GM23338 (cell line): ENCODE data around the gene SPINK5. TPM values are rescaled to one million over a fixed set of nuclear protein-coding genes. Genes with fewer than 3 reads are reported as not detected.

ENCODE experiments used
- ATAC-seq: fragments of 200-7000 bp; cut with Tn5 transposase; 3 replicates; pipeline ENCODE4 v1.9.1; 2020
- DNase-seq: peaks from one replicate; pipeline ENCODE4 v3.0.0-alpha.2; 2015; ENCODE audit warnings: low spot score
- H2AFZ ChIP-seq: fragments of 200-600 bp; sonication (generic); 2 replicates; pipeline ENCODE4 v1.8.0; 2016; ENCODE audit warnings: antibody characterized with exemption, mild to moderate bottlenecking, moderate library complexity
- H3F3A ChIP-seq: fragments of 200-600 bp; sonication (generic); replicated peaks from 2 replicates; pipeline ENCODE4 v1.8.0; 2017; ENCODE audit warnings: antibody characterized with exemption, mixed run types, low read depth
- H3K27ac ChIP-seq: fragments of 200-600 bp; sonication (generic); 2 replicates; pipeline ENCODE4 v1.6.1; 2016; ENCODE audit warnings: low read depth
- H3K27me3 ChIP-seq: fragments of 200-600 bp; sonication (generic); 2 replicates; pipeline ENCODE4 v1.8.0; 2016; ENCODE audit warnings: mild to moderate bottlenecking, mixed run types, moderate library complexity; ENCODE audit not compliant: insufficient read depth
- H3K36me3 ChIP-seq: fragments of 200-600 bp; sonication (generic); 2 replicates; pipeline ENCODE4 v1.8.0; 2016; ENCODE audit warnings: mild to moderate bottlenecking; ENCODE audit not compliant: insufficient read depth
- H3K4me1 ChIP-seq: fragments of 200-600 bp; sonication (generic); 2 replicates; pipeline ENCODE4 v1.8.0; 2016; ENCODE audit warnings: mild to moderate bottlenecking, moderate library complexity; ENCODE audit not compliant: insufficient read depth
- H3K4me2 ChIP-seq: fragments of 200-600 bp; sonication (generic); 2 replicates; pipeline ENCODE4 v1.7.1; 2017; ENCODE audit warnings: mixed run types
- H3K4me3 ChIP-seq: fragments of 200-600 bp; sonication (generic); 2 replicates; pipeline ENCODE4 v1.6.1; 2016; ENCODE audit warnings: mixed run types
- H3K79me2 ChIP-seq: fragments of 200-600 bp; sonication (generic); replicated peaks from 2 replicates; pipeline ENCODE4 v1.8.0; 2017; ENCODE audit warnings: mild to moderate bottlenecking; ENCODE audit not compliant: insufficient read depth
- H3K9me2 ChIP-seq: fragments of 200-600 bp; sonication (generic); 2 replicates; pipeline ENCODE4 v1.8.0; 2017; ENCODE audit not compliant: insufficient read depth
- H4K20me1 ChIP-seq: fragments of 200-600 bp; sonication (generic); replicated peaks from 2 replicates; pipeline ENCODE4 v1.8.0; 2017; ENCODE audit warnings: mild to moderate bottlenecking; ENCODE audit not compliant: insufficient read depth
- H3K27ac Mint-ChIP-seq: 2 replicates; pipeline ENCODE4 v1.8.0; 2020; ENCODE audit warnings: inconsistent platforms, mild to moderate bottlenecking, moderate library complexity, mixed read lengths
- H3K27me3 Mint-ChIP-seq: 3 replicates; pipeline ENCODE4 v1.8.0; 2022; ENCODE audit warnings: low read depth, mild to moderate bottlenecking, moderate library complexity, mixed read lengths, inconsistent platforms; ENCODE audit not compliant: insufficient read depth, poor library complexity
- H3K36me3 Mint-ChIP-seq: 3 replicates; pipeline ENCODE4 v1.8.0; 2021; ENCODE audit warnings: low read depth, mild to moderate bottlenecking, inconsistent platforms, moderate library complexity, mixed read lengths
- H3K4me1 Mint-ChIP-seq: 3 replicates; pipeline ENCODE4 v1.8.0; 2020; ENCODE audit warnings: mild to moderate bottlenecking, inconsistent platforms, mixed read lengths
- H3K4me3 Mint-ChIP-seq: 3 replicates; pipeline ENCODE4 v1.8.0; 2021; ENCODE audit warnings: moderate library complexity, mild to moderate bottlenecking, inconsistent platforms, mixed read lengths
- H3K9me3 Mint-ChIP-seq: 3 replicates; pipeline ENCODE4 v1.8.0; 2020; ENCODE audit warnings: moderate library complexity, mild to moderate bottlenecking, inconsistent platforms, mixed read lengths
- CREB1 ChIP-seq: fragments of 250-450 bp; sonication (Bioruptor Pico); IDR thresholded peaks from 2 replicates; pipeline ENCODE4 v1.5.0; 2020; ENCODE audit warnings: low read depth, mild to moderate bottlenecking, moderate library complexity
- ETS1 ChIP-seq: IDR thresholded peaks from 2 replicates; pipeline ENCODE4 v1.6.1; 2016; ENCODE audit warnings: antibody characterized with exemption
- EZH2 ChIP-seq: fragments of 200-600 bp; sonication (generic); IDR thresholded peaks from one replicate; pipeline ENCODE4 v1.8.0; 2017; ENCODE audit warnings: antibody characterized with exemption, mild to moderate bottlenecking, low read depth; ENCODE audit not compliant: unreplicated experiment
- EZH2phosphoT487 ChIP-seq: fragments of 200-600 bp; sonication (generic); IDR thresholded peaks from one replicate; pipeline ENCODE4 v1.8.1; 2018; ENCODE audit warnings: antibody characterized with exemption; ENCODE audit not compliant: unreplicated experiment
- NANOG ChIP-seq: IDR thresholded peaks from 2 replicates; pipeline ENCODE4 v1.6.1; 2016; ENCODE audit warnings: antibody characterized with exemption, borderline replicate concordance
- POLR2AphosphoS5 ChIP-seq: IDR thresholded peaks from 2 replicates; pipeline ENCODE4 v1.6.1; 2016; ENCODE audit warnings: antibody characterized with exemption, low read depth
- STAT1 ChIP-seq: IDR thresholded peaks from one replicate; pipeline ENCODE4 v1.6.1; 2016; ENCODE audit warnings: antibody characterized with exemption; ENCODE audit not compliant: unreplicated experiment
- ZNF331 ChIP-seq: fragments of 250-450 bp; sonication (Bioruptor Pico); IDR thresholded peaks from 2 replicates; pipeline ENCODE4 v1.5.0; 2020; ENCODE audit warnings: low read depth, mild to moderate bottlenecking, moderate library complexity
- polyA plus RNA-seq: library from polyadenylated mRNA; unstranded; fragments of >200 nt; fragmentation: Nextera tagmentation; extraction: Ambion mirVana; gene quantifications from 2 replicates; pipeline ENCODE4 v1.2.1, GENCODE V29; 2016
- total RNA-seq: library from RNA; depleted of rRNA; stranded (reverse); fragments of >200 nt; shearing (Covaris generic); gene quantifications from 2 replicates; pipeline ENCODE4 v1.2.3, GENCODE V29; 2014
- TF ChIP-seq, protein P1 (sequence below): fragments of 250-450 bp; sonication (Bioruptor Pico); IDR thresholded peaks from 2 replicates; pipeline ENCODE4 v1.5.0; 2020; ENCODE audit warnings: mild to moderate bottlenecking, moderate library complexity

The SPINK5 gene
- total and polyA plus RNA-seq, 2 experiments from 2014 or later, result 4.5 to 8.8 TPM

DNA sequence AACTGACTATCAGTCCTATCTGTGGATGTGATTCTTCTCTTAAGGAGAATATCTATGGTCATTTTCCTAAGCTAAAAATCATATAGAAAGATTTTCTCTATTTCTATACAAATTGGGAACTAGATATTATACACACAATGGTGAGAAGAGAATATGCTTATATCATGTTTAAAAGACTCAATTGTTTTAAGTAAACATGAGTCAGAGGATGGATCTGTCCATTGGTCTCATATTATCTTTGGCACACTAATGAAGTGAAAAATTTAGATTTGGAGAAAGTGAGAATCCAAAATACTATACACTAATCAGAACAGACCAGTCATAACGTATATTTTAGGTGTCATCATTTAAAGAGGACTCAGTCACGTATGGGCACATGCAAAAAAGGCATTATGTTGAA is 88.1 kb downstream of the SPINK5 start:
- peaks cover 1% of the 10 kb centered on the region; the same call in 1 of the 2 replicates for H3K9me2 ChIP-seq
- no peaks in the 10 kb centered on the region for H4K20me1 ChIP-seq
- Mint-ChIP-seq H3K4me1 (peaks cover 3% of the 10 kb centered on the region; the same call in 2 of the 3 replicates), H3K9me3 (peaks cover 2% of the 10 kb centered on the region; the same call in 1 of the 3 replicates), H3K27ac (no peak overlapping the region), H3K4me3 (no peak overlapping the region), H3K36me3 (no peaks in the 10 kb centered on the region), H3K27me3 (no peaks in the 10 kb centered on the region)
- H3K4me1 ChIP-seq, result no peaks in the 10 kb centered on the region
- H3K36me3 ChIP-seq, result no peaks in the 10 kb centered on the region
- TF ChIP-seq POLR2AphosphoS5, result no peak
- TF ChIP-seq ETS1, result no peak
- TF ChIP-seq EZH2phosphoT487, result no peak
- no peak for TF ChIP-seq NANOG
- no peak for TF ChIP-seq EZH2
- TF ChIP-seq STAT1, result no peak
- no peak for TF ChIP-seq ZNF331 (CRISPR knock-in tag)
- H3K4me3 ChIP-seq, result no peak overlapping the region
- no peak overlapping the region for H2AFZ ChIP-seq
- no peak for ATAC-seq
- no peaks in the 10 kb centered on the region for H3F3A ChIP-seq
- H3K27ac ChIP-seq, result no peak overlapping the region
- no peaks in the 10 kb centered on the region for H3K79me2 ChIP-seq
- H3K27me3 ChIP-seq, result no peaks in the 10 kb centered on the region
- no peak overlapping the region for H3K4me2 ChIP-seq
- no peak for DNase-seq

- H3K36me3 ChIP-seq, result no peaks in the 10 kb centered on the region
- Mint-ChIP-seq H3K4me1 (peaks cover 3% of the 10 kb centered on the region; the same call in 2 of the 3 replicates), H3K36me3 (no peaks in the 10 kb centered on the region), H3K27me3 (no peaks in the 10 kb centered on the region), H3K9me3 (peaks cover 2% of the 10 kb centered on the region; the same call in 1 of the 3 replicates), H3K27ac (no peak overlapping the region), H3K4me3 (no peak overlapping the region)
- no peaks in the 10 kb centered on the region for H3K4me1 ChIP-seq
- H3K4me3 ChIP-seq, result no peak overlapping the region
- DNase-seq (no peak), ATAC-seq (no peak)
- H3K79me2 ChIP-seq, result no peaks in the 10 kb centered on the region
- H3K27me3 ChIP-seq, result no peaks in the 10 kb centered on the region
- H3K4me2 ChIP-seq, result no peak overlapping the region
- H3K9me2 ChIP-seq, result no peaks in the 10 kb centered on the region
- H3K27ac ChIP-seq, result no peak overlapping the region
- no peaks in the 10 kb centered on the region for H3F3A ChIP-seq
- TF ChIP-seq EZH2phosphoT487, result no peak
- TF ChIP-seq CREB1 (CRISPR knock-in tag), result no peak
- no peak for TF ChIP-seq NANOG
- no peak for TF ChIP-seq POLR2AphosphoS5
- TF ChIP-seq, protein P1, sequence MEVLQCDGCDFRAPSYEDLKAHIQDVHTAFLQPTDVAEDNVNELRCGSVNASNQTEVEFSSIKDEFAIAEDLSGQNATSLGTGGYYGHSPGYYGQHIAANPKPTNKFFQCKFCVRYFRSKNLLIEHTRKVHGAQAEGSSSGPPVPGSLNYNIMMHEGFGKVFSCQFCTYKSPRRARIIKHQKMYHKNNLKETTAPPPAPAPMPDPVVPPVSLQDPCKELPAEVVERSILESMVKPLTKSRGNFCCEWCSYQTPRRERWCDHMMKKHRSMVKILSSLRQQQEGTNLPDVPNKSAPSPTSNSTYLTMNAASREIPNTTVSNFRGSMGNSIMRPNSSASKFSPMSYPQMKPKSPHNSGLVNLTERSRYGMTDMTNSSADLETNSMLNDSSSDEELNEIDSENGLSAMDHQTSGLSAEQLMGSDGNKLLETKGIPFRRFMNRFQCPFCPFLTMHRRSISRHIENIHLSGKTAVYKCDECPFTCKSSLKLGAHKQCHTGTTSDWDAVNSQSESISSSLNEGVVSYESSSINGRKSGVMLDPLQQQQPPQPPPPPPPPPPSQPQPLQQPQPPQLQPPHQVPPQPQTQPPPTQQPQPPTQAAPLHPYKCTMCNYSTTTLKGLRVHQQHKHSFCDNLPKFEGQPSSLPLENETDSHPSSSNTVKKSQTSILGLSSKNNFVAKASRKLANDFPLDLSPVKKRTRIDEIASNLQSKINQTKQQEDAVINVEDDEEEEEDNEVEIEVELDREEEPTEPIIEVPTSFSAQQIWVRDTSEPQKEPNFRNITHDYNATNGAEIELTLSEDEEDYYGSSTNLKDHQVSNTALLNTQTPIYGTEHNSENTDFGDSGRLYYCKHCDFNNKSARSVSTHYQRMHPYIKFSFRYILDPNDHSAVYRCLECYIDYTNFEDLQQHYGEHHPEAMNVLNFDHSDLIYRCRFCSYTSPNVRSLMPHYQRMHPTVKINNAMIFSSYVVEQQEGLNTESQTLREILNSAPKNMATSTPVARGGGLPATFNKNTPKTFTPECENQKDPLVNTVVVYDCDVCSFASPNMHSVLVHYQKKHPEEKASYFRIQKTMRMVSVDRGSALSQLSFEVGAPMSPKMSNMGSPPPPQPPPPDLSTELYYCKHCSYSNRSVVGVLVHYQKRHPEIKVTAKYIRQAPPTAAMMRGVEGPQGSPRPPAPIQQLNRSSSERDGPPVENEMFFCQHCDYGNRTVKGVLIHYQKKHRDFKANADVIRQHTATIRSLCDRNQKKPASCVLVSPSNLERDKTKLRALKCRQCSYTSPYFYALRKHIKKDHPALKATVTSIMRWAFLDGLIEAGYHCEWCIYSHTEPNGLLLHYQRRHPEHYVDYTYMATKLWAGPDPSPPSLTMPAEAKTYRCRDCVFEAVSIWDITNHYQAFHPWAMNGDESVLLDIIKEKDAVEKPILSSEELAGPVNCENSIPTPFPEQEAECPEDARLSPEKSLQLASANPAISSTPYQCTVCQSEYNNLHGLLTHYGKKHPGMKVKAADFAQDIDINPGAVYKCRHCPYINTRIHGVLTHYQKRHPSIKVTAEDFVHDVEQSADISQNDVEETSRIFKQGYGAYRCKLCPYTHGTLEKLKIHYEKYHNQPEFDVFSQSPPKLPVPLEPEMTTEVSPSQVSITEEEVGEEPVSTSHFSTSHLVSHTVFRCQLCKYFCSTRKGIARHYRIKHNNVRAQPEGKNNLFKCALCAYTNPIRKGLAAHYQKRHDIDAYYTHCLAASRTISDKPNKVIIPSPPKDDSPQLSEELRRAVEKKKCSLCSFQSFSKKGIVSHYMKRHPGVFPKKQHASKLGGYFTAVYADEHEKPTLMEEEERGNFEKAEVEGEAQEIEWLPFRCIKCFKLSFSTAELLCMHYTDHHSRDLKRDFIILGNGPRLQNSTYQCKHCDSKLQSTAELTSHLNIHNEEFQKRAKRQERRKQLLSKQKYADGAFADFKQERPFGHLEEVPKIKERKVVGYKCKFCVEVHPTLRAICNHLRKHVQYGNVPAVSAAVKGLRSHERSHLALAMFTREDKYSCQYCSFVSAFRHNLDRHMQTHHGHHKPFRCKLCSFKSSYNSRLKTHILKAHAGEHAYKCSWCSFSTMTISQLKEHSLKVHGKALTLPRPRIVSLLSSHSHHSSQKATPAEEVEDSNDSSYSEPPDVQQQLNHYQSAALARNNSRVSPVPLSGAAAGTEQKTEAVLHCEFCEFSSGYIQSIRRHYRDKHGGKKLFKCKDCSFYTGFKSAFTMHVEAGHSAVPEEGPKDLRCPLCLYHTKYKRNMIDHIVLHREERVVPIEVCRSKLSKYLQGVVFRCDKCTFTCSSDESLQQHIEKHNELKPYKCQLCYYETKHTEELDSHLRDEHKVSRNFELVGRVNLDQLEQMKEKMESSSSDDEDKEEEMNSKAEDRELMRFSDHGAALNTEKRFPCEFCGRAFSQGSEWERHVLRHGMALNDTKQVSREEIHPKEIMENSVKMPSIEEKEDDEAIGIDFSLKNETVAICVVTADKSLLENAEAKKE (CRISPR knock-in tag), result no peak
- no peak overlapping the region for H2AFZ ChIP-seq
- H4K20me1 ChIP-seq, result no peaks in the 10 kb centered on the region
Observed at GRCh38 chr5:148152781-148153180, 89.0 kb downstream of the SPINK5 start.
